HL-60 (cell line): ENCODE results near the gene THRB.

Experiments
- CTCF ChIP-seq: IDR thresholded peaks from one replicate; pipeline ENCODE4 v1.5.1; 2011; ENCODE audit warnings: low read length, control low read depth, inconsistent platforms; ENCODE audit not compliant: insufficient read depth
- REST ChIP-seq: IDR thresholded peaks from 2 replicates; pipeline ENCODE4 v1.6.1; 2012; ENCODE audit warnings: low read depth; ENCODE audit not compliant: insufficient replicate concordance

GRCh38 chr3:24360957-24361356, 133.7 kb downstream of the THRB start:
- no peak for TF ChIP-seq CTCF
- TF ChIP-seq REST: no peak
